HG02798 (cell line): ENCODE measurements around the gene C6orf132.

ENCODE experiments used
- ATAC-seq: cut with Tn5 transposase; IDR thresholded peaks from one replicate; pipeline ENCODE4 v1.9.1; 2021; ENCODE audit warnings: mild to moderate bottlenecking; ENCODE audit not compliant: unreplicated experiment, poor library complexity

The C6orf132 gene

DNA sequence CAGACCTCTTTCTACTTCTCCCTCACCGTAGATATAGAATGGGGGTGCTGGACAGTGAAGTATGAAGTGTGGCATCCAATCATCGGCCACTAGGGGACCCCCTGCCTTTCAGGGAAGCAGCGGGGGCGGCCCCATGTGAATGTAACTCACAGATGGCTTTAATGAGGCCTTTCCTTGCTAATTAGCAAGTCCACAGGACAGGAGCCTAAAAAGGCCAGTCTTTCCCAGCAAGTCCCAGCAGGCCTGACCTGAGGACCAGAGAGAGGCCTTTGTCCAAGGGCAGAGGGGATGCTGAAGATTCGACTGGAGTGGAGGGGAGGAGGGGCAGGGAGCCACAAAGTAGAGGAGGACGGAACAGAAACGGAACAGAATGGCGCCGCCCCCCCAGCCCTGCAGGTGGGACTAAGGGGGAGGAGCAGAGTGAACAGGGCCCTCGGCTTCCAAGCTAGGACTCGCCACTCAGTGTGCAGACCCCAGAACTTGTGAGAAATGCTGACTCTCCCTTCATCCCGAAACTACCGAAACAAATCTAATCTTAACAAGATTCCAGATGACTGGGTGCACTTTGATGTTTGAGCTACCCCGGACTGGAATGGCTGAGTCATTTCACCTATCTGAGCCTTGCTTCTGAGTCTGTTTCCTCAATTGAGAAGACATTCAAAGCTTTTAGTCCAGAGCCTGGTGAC lies 5.8 kb downstream of the C6orf132 start:
- ATAC-seq: no peak

DNA sequence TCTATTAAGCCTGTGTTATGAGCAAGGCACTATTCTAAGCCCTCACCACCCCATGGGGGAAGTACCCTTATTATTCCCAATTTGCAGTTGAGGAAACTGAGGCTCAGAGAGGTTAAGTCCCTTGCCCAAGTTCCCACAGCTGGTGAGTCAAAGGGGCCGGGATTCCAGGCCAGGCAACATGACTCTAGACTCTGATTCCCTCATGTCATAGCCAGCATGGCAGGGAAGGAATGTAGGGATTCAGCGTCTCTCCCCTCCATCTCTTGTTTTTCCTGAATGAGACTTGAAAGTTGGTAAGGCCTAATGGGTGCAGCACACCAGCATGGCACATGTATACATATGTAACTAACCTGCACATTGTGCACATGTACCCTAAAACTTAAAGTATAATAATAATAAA lies 6.7 kb downstream of the C6orf132 start:
- ATAC-seq: no peak

DNA sequence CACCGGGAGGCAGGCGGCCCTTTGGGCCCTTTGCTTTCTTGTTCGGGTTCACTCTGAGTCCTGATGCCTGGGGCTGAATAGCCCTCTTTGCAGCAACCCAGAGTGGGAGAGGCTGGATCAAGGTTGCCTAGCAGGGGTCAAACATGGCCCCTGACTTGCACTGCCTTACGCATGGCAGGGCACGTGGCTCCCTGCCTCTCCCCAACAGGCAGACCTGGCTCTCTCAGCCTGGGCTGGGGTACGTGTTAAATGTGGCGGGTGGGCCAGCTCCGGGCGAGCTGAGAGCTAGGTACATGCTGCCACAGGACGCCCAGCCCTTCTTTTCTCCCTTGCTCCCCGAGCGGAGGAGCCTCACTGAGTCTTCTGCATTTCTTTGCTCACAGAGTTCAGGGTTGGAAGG lies 7.3 kb downstream of the C6orf132 start:
- ATAC-seq: no peak

- no peak for ATAC-seq
These were observed 8.5 kb downstream of the C6orf132 start for GRCh38 chr6:42133926-42134325.

DNA sequence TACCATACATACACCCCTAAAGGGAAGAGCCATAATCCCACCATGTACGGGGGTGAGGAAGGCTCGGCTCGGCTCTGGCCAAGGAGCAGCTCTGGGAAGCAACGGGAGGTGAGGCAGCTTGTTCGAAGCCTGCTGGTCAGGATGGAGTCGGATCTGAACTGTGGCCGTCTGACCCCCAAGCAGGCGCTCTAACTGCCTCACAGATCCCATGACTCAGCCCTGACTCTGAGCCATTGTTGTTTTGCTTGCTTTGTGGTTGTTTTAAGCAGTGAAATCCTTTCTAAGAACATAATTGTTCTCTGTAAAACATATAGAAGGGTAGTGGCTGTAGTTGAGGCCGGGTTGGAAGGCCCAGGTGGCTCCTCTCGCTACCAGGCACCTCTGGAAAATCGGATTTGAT lies 10.9 kb downstream of the C6orf132 start:
- ATAC-seq: no peak

DNA sequence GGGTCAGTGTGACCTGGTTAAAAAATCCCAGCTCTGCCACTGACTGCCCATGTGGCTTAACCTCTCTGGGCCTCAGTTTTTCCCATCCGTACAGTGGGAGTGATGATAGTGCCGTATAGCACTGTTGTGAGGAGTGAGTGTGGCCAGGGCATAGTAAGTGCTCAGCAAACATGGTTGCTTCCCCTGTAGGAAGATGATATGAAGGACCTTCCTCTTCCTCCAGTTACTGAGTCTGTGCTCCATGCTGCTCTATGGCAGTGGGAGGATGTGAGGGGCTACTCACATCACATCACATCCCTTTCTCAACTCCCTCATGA lies 13.1 kb downstream of the C6orf132 start:
- no peak for ATAC-seq

DNA sequence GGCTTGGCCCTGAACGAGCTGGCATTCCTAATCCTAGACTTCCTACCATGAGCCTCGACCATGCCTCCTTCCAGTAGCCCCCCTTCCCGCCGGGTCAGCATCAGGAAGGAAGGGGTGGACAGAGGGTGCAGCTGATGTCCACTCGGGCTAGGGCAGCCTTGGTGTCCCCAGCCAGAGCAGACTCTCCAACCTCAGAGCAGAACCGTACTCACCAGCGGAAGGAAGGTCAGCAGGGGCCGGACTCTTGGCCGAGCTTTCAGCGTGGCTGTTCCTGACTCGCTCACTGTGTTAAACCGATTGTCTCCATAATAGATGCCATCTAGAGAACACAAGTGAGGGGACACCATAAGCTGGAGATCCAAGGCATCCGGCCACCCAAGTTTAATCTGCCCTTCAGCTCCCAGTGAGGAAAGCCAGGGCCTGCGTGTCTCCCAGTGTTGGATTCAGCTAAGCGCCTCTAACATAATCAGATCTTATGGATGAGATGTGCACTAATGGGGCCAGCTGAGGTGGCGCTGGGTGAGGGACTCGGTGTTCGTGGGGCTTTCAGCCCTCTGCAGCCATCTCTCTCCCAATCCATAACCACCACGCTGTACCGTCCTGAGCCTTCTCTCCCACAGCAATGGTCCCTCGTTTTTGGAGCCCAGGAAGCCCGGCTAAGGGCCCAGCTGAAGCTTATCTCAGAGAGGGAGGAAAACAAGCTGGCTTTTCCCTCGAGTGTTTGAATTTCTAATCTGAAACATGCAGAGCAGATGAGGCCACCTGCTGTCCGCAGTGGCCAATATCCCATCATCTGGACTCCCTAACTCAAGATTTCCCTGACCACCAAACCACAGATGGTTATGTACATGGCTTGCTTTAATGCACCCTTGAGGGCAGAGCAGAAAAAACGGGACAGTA lies 13.7 kb downstream of the C6orf132 start:
- no peak for ATAC-seq

- ATAC-seq: no peak
These were observed 16.8 kb downstream of the C6orf132 start for GRCh38 chr6:42125663-42126062.

DNA sequence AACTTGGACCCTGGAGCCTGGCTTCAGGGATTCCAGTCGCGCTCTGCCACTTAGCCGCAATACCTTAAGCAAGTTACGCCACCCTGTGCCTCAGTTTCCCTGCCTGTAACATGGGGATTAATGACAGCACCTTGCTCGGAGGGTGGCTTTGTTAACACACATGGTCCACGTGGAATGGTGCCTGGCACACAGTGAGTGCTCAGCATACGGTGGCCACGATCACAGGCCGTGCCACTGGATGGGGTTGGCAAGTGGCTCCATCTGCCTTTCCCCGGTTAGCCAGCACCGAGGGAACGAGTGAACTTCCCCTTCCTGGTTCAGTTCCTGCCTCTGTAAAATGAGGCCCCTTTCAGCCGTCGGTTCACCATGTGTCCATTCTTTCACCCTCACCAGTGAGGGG lies 17.2 kb downstream of the C6orf132 start:
- ATAC-seq: no peak

GRCh38 chr6:42124223-42124836 lies 18.1 kb downstream of the C6orf132 start:
- ATAC-seq: no peak

- ATAC-seq: no peak
These were observed 18.9 kb downstream of the C6orf132 start for GRCh38 chr6:42123379-42124103.

GRCh38 chr6:42120895-42121865 lies 21.2 kb downstream of the C6orf132 start:
- no peak for ATAC-seq

DNA sequence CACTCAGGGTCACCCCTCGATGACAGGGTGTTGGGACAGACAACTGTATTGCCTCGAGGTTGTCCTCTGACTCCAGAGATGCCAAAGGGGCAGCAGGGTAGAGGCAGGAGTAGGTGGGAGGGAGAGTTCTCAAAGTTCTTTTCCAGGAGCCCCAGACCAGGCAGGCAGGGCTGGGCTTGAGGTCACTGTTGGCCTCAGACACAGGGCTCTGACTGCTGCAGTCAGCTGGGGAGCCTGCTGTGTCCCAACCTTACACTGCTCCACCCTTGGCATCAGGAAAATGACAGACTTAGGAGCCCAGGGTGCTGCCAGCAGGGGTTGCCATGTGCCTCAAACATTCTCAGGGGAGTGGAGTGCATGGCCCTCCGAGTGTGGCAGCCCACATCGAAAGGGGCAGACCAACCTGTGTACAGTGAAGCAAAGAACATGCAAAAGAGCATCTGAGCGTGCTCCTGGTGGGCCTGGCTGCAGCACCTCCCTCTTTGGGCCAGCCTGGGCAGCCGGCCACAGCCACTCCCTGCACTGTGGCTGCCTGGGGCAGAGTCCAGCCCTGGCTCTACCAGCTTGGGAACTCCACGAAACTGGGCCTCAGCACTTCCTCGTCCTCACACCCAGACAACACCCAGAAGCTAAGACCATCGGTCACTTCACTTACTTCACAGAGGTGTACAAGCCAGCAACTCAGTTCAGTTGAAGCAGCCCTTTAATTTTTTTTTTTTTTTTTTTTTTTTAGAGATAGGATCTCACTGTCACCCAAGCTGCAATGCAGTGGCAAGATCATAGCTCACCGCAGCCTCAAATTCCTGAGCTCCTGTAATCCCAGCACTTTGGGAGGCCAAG lies 24.0 kb downstream of the C6orf132 start:
- ATAC-seq: no peak

GRCh38 chr6:42117843-42118161 lies 24.6 kb downstream of the C6orf132 start:
- no peak for ATAC-seq

GRCh38 chr6:42113936-42114636 lies 28.3 kb downstream of the C6orf132 start:
- ATAC-seq: no peak

- no peak for ATAC-seq
These were observed 30.1 kb downstream of the C6orf132 start for GRCh38 chr6:42112351-42112750.

- no peak for ATAC-seq
These were observed 31.7 kb downstream of the C6orf132 start for GRCh38 chr6:42110683-42111082.

DNA sequence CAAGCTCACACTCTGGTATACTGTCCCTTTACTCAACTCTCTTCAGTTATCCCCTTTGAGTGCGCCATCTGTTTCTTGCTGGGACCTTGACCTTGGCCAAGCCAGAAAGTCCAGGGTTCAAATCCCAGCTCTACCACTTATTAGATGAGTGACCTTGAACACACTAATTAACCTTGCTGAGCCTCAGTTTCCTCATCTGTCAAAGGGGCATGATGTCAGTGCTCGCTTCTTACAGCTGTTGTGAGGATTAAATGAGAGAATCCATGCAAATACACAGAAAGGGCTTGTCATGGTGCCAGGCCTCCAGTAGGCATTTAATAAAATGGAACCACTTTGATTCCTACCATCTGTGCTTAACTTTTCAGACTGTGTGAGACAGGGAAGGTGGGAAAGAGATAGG lies 34.3 kb downstream of the C6orf132 start:
- no peak for ATAC-seq
